ENCODE results near the gene PDXP. TPM values are rescaled to one million over a fixed set of nuclear protein-coding genes. Genes with fewer than 3 reads are reported as not detected.

PDXP gene
- total and polyA plus RNA-seq, 2 of the 13 experiments (the other 11 are each of a cell fraction or from before 2014, with no cell fraction given): 58.2 to 70.6 TPM

DNA sequence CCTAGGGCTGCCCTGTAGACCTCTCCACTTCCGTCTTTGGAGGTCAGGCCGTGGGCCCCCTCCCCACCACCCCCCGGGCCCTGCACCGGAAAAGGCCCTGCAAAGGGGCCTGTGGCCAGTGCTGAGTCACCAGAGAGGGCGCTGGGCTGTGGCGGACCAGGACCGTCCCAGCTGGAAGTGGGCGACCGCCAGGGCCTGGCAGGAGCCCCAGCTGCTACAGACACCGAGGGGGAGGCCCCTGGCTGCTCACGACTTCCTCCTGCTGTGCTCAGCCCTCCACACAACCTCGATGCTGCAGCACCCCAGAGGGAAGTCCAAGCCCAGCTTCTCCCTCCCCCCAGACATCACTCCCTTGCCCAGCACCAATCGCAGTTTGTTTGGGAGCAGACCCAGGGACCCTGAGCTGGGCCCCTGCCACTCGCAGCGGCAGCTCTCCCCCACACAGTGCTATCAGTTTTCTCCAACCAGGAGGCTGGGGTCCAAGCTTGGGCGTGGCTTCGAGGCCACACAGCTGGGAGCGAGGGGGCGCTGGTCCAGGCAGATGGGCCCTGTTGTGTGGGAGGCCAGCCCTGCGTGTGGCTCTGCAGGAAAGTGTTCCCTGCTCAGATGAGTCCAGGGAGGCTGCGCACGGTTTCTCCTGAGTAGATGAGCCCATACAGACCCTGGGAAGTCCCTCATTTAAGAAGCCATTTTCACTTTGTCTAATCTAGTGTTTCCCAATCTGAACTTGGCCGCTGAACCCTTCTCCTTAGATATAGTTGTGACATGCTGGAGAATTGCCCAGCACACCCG, 24.7 kb upstream of the PDXP start (continued):
- TF ChIP-seq ZNF142 (CRISPR knock-in tag; IDR thresholded peaks at IDR 0.05) (no peak; the same call in 1 of the 2 replicates), KLF11 (CRISPR knock-in tag; IDR thresholded peaks at IDR 0.05) (0 out of 2 replicates have a peak, but pooled peaks have one; percentile 23), PAWR (CRISPR knock-in tag; IDR thresholded peaks at IDR 0.05; ENCODE audit: borderline replicate concordance) (no peak), EHMT2 (IDR thresholded peaks at IDR 0.05; ENCODE audit: borderline replicate concordance, low read depth, low read length) (no peak), ZNF20 (CRISPR knock-in tag; IDR thresholded peaks at IDR 0.05) (no peak), NKX3-1 (CRISPR knock-in tag; IDR thresholded peaks at IDR 0.05) (no peak), MEF2D (CRISPR knock-in tag; IDR thresholded peaks at IDR 0.05) (peak; percentile 35; the same call in 1 of the 2 replicates), AGO1 (IDR thresholded peaks at IDR 0.05; ENCODE audit: low read depth, low read length, poor library complexity, severe bottlenecking) (peak; percentile 96), FOXM1 (CRISPR knock-in tag; IDR thresholded peaks at IDR 0.05) (no peak), ERF (CRISPR knock-in tag; IDR thresholded peaks at IDR 0.05) (no peak), SRSF1 (optimal IDR thresholded peaks at IDR 0.05; ENCODE audit: low read depth, low read length) (peak; percentile 24), SMAD9 (CRISPR knock-in tag; IDR thresholded peaks at IDR 0.05) (no peak), ZNF264 (CRISPR knock-in tag; IDR thresholded peaks at IDR 0.05) (no peak), HIVEP1 (CRISPR knock-in tag; IDR thresholded peaks at IDR 0.05) (peak; percentile 60; the same call in 1 of the 2 replicates), ZNF276 (CRISPR knock-in tag; IDR thresholded peaks at IDR 0.05; ENCODE audit: low read depth) (no peak), NFYC (CRISPR knock-in tag; IDR thresholded peaks at IDR 0.05) (peak; percentile 46)
- TF ChIP-seq, protein P1, sequence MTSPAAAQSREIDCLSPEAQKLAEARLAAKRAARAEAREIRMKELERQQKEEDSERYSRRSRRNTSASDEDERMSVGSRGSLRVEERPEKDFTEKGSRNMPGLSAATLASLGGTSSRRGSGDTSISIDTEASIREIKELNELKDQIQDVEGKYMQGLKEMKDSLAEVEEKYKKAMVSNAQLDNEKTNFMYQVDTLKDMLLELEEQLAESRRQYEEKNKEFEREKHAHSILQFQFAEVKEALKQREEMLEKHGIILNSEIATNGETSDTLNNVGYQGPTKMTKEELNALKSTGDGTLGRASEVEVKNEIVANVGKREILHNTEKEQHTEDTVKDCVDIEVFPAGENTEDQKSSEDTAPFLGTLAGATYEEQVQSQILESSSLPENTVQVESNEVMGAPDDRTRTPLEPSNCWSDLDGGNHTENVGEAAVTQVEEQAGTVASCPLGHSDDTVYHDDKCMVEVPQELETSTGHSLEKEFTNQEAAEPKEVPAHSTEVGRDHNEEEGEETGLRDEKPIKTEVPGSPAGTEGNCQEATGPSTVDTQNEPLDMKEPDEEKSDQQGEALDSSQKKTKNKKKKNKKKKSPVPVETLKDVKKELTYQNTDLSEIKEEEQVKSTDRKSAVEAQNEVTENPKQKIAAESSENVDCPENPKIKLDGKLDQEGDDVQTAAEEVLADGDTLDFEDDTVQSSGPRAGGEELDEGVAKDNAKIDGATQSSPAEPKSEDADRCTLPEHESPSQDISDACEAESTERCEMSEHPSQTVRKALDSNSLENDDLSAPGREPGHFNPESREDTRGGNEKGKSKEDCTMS (CRISPR knock-in tag; conservative IDR thresholded peaks at IDR 0.05): no peak

All from HepG2 (cell line).